Sigmoid colon (tissue), 7 donors: ENCODE measurements around the gene HOXB4. TPM values are rescaled to one million over a fixed set of nuclear protein-coding genes. Genes with fewer than 3 reads are reported as not detected.

Experiments used
- DNase-seq: peaks from one replicate; pipeline ENCODE4 v3.0.0-alpha.2; 2019
- H3K27ac ChIP-seq, 4 donors: fragments of 200-600 bp; sonication (generic); one replicate each; pipeline ENCODE4 v1.5.1; 2016 to 2019; ENCODE audit warnings: mild to moderate bottlenecking in 1 of 4
- H3K27me3 ChIP-seq, 3 donors: fragments of 200-600 bp; sonication (generic); one replicate each; pipeline ENCODE4 v1.5.1; 2019; ENCODE audit warnings: mild to moderate bottlenecking in 1 of 3
- H3K36me3 ChIP-seq, 4 donors: fragments of 200-600 bp; sonication (generic); one replicate each; pipeline ENCODE4 v1.5.1; 2016 to 2019
- H3K4me1 ChIP-seq, 4 donors: fragments of 200-600 bp; sonication (generic); one replicate each; pipeline ENCODE4 v1.5.1; 2017 to 2019
- H3K4me3 ChIP-seq, 4 donors: fragments of 200-600 bp; sonication (generic); one replicate each; pipeline ENCODE4 v1.5.1; 2017 to 2019; ENCODE audit warnings: mild to moderate bottlenecking in 2 of 4, moderate library complexity in 1 of 4
- H3K9me3 ChIP-seq, 4 donors: fragments of 200-600 bp in 3 of 4; sonication (generic) in 3 of 4; one replicate each; pipeline versions ENCODE4 v1.5.1 to v1.6.1; 2013 to 2019
- EP300 ChIP-seq, 4 donors: sonication (generic); formaldehyde crosslinking; IDR thresholded peaks; one replicate each; pipeline ENCODE4 v1.6.1; 2017; ENCODE audit warnings: antibody characterized with exemption in 4 of 4
- POLR2A ChIP-seq, 2 donors: fragments of 450-650 bp; IDR thresholded peaks; one replicate each; pipeline ENCODE4 v1.6.1; 2016; ENCODE audit warnings: antibody characterized with exemption in 2 of 2, mild to moderate bottlenecking in 2 of 2, moderate library complexity in 2 of 2
- POLR2AphosphoS5 ChIP-seq, 4 donors: sonication (generic); formaldehyde crosslinking; IDR thresholded peaks; one replicate each; pipeline ENCODE4 v1.6.1; 2017; ENCODE audit warnings: antibody characterized with exemption in 4 of 4
- WGBS, 2 donors: extraction: QIAGEN DNeasy Blood & Tissue Kit; methylation state at CpG; one replicate each; pipeline ENCODE4 v1.1.7; 2013; 5-methylcytosine and 5-hydroxymethylcytosine counted together
- intact Hi-C: fragments of 100-400 bp; cut with DNase I; formaldehyde crosslinking; loops from one replicate; pipeline ENCODE4 v1.15.1; 2023
- polyA plus RNA-seq, 3 donors: library from polyadenylated mRNA; stranded (reverse); fragments of 200-250 nt; gene quantifications; one replicate each; pipeline ENCODE4 v1.2.3, GENCODE V29; 2013
- total RNA-seq, 4 donors: library from RNA; depleted of rRNA; stranded (reverse); fragments of >200 nt; gene quantifications; one replicate each; pipeline ENCODE4 v1.1.0, GENCODE V29; 2016
- TF ChIP-seq, protein P1 (sequence below), 4 experiments: fragments of 450-650 bp in 3 of 4; fragments of 200-600 bp in 1 of 4; IDR thresholded peaks; one replicate each; pipeline ENCODE4 v1.5.1; 2016 to 2019; ENCODE audit warnings: antibody characterized with exemption in 4 of 4, mild to moderate bottlenecking in 3 of 4, moderate library complexity in 2 of 4
- donor health status: healthy with polysubstance abuse.
- donor health status: Bipolar disorder and iron deficiency.
- donor health status: healthy.

HOXB4 gene
- total and polyA plus RNA-seq, 7 donors: 0.23 to 8.3 (median 4.6) TPM

DNA sequence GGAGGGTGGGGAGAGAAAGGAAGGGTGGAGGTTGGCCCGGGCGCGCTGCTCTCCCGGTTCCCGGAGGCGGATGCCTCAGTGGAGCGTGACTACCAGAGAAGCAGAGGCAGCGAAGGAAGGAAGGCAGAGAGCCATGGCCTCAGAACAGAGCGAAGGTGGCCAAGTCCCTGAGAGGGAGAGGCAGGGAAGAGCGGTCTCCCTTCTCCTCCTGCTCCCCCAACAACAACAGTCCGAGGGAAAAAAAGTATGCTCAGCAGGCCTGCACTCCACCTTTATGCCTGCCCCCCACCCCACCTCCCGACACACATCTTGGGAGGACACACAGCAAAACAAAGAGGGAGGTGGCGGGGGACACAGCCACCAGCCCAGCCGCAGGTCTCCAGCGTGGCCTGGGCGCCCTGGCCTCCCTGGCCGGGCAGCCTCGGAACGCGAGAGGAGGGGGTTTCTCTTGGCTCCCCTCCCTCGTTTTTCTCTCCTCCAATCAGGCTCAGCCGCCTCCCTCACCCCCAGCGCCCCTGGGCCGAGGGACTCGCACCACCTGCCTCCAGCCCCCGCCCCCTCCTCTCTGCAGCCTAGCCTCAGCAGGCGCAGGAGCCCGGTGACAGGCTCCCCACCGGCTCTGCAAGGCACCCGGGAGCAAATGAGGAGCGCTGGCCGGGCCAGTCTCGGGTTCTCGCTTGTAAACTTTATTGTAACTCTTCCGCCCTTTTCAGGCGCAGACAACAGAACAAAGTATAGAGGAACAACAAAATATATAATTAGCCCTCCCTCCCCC lies 33.7 kb upstream of the HOXB4 start:
- WGBS, 2 donors: 2 to 7% methylated on average over 36 of the region's 36 CpGs
- TF ChIP-seq POLR2AphosphoS5 (IDR thresholded peaks at IDR 0.05) (peak in 1 of 4 donors; percentile 6), POLR2A (IDR thresholded peaks at IDR 0.05) (no peak), EP300 (IDR thresholded peaks at IDR 0.05) (no peak)
- TF ChIP-seq, protein P1, sequence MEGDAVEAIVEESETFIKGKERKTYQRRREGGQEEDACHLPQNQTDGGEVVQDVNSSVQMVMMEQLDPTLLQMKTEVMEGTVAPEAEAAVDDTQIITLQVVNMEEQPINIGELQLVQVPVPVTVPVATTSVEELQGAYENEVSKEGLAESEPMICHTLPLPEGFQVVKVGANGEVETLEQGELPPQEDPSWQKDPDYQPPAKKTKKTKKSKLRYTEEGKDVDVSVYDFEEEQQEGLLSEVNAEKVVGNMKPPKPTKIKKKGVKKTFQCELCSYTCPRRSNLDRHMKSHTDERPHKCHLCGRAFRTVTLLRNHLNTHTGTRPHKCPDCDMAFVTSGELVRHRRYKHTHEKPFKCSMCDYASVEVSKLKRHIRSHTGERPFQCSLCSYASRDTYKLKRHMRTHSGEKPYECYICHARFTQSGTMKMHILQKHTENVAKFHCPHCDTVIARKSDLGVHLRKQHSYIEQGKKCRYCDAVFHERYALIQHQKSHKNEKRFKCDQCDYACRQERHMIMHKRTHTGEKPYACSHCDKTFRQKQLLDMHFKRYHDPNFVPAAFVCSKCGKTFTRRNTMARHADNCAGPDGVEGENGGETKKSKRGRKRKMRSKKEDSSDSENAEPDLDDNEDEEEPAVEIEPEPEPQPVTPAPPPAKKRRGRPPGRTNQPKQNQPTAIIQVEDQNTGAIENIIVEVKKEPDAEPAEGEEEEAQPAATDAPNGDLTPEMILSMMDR (IDR thresholded peaks at IDR 0.05): no peak
- Histone ChIP-seq H3K4me1 (peaks cover 0 to 58% (median 43%) of the 10 kb centered on the region in 4 donors), H3K9me3 (no peaks in the 10 kb centered on the region), H3K36me3 (peaks cover 0 to 7% (median 3%) of the 10 kb centered on the region in 4 donors), H3K27ac (peak overlapping the region in 3 of 4 donors; percentile 70 to 81 (median 70)), H3K4me3 (peak overlapping the region; percentile 48 to 61 (median 56)), H3K27me3 (peaks cover 53 to 84% (median 56%) of the 10 kb centered on the region in 3 donors)
- intact Hi-C loops: loop anchor here (10.0 kb wide), 2 partner anchors 383 to 587 kb away; partner anchors contain the start of gene IGF2BP1
- DNase-seq: no peak

- no peak for TF ChIP-seq EP300 (IDR thresholded peaks at IDR 0.05)
- TF ChIP-seq POLR2A (IDR thresholded peaks at IDR 0.05): no peak
- WGBS, 2 donors: 0 to 1% methylated on average over 22 of the region's 22 CpGs
- H3K27ac ChIP-seq: peak overlapping the region; percentile 15 to 81 (median 70)
- DNase-seq: no peak
- H3K27me3 ChIP-seq: peaks cover 46 to 78% (median 49%) of the 10 kb centered on the region in 3 donors
- peaks cover 0 to 13% (median 6%) of the 10 kb centered on the region in 4 donors for H3K36me3 ChIP-seq
- no peaks in the 10 kb centered on the region for H3K9me3 ChIP-seq
- peak overlapping the region; percentile 48 to 61 (median 56) for H3K4me3 ChIP-seq
- intact Hi-C loops: loop anchor here (10.0 kb wide), 2 partner anchors 384 to 586 kb away; partner anchors contain the start of gene IGF2BP1
- peaks cover 0 to 58% (median 43%) of the 10 kb centered on the region in 4 donors for H3K4me1 ChIP-seq
These were observed 33.1 kb upstream of the HOXB4 start for GRCh38 chr17:48611213-48611612.

GRCh38 chr17:48610282-48611211 lies 32.4 kb upstream of the HOXB4 start, which contains the start of gene HOXB7:
Gene HOXB7 (minus strand): TSS chr17:48611017. CDS start chr17:48610918, 99 bp downstream.
- intact Hi-C loops: loop anchor here (10.0 kb wide), 2 partner anchors 384 to 586 kb away; partner anchors contain the start of gene IGF2BP1

DNA sequence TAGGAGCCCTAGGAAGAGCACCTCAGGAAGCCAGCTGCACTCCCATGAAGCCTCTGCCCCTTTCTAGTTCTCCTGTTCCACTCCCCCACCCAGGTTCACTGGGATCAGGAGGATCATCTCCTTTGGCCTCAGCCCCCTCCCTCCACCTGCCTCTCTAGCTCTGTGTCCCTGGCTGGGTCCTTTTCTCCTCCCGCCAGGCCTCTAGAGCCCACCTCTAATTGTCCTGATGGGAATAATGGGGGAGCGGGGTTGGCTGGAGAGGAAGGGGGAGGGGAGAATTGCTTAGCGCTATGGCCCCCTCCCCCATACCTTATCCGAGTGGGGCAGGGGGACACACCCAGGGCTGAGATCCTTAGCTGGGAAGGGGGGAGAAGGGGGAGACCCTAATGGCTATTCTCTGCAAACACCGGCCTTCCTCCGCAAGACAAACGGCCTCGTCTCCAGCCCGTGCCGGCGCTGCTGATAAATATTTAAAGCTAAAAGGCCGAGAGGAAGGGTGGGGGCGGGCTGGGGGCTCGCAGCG lies 31.7 kb upstream of the HOXB4 start:
- Histone ChIP-seq H3K4me3 (peak overlapping the region; percentile 48 to 61 (median 56)), H3K4me1 (peaks cover 0 to 58% (median 43%) of the 10 kb centered on the region in 4 donors), H3K27me3 (peaks cover 34 to 64% (median 36%) of the 10 kb centered on the region in 3 donors), H3K9me3 (no peaks in the 10 kb centered on the region), H3K27ac (peak overlapping the region in 3 of 4 donors; percentile 70 to 81 (median 70)), H3K36me3 (peaks cover 0 to 26% (median 7%) of the 10 kb centered on the region in 4 donors)
- WGBS, 2 donors: 2 to 8% methylated on average over 15 of the region's 15 CpGs
- no peak for TF ChIP-seq EP300 (IDR thresholded peaks at IDR 0.05)
- TF ChIP-seq POLR2A (IDR thresholded peaks at IDR 0.05): no peak
- TF ChIP-seq POLR2AphosphoS5 (IDR thresholded peaks at IDR 0.05): no peak
- TF ChIP-seq, protein P1 (IDR thresholded peaks at IDR 0.05): no peak
- DNase-seq: no peak
- intact Hi-C loops: loop anchor here (10.0 kb wide), 2 partner anchors 385 to 585 kb away; partner anchors contain the start of gene IGF2BP1

More at GRCh38 chr17:48610282-48611211, 32.4 kb upstream of the HOXB4 start, which contains the start of gene HOXB7:
- TF ChIP-seq POLR2AphosphoS5 (IDR thresholded peaks at IDR 0.05) (peak in 3 of 4 donors; percentile 39 to 52 (median 48)), EP300 (IDR thresholded peaks at IDR 0.05) (no peak), POLR2A (IDR thresholded peaks at IDR 0.05) (no peak)
- Histone ChIP-seq H3K36me3 (peaks cover 0 to 20% (median 7%) of the 10 kb centered on the region in 4 donors), H3K4me3 (peak within 1 kb of the TSS; percentile 48 to 61 (median 56)), H3K9me3 (no peaks in the 10 kb centered on the region), H3K27ac (peak within 1 kb of the TSS; percentile 15 to 81 (median 70)), H3K27me3 (peaks cover 40 to 71% (median 42%) of the 10 kb centered on the region in 3 donors), H3K4me1 (peaks cover 0 to 58% (median 43%) of the 10 kb centered on the region in 4 donors)
- 0 to 1% methylated on average over 79 of the region's 79 CpGs for WGBS, 2 donors
- DNase-seq: peak; percentile 88

- H3K36me3 ChIP-seq: peaks cover 0 to 34% (median 7%) of the 10 kb centered on the region in 4 donors
- H3K27me3 ChIP-seq: peaks cover 26 to 56% (median 28%) of the 10 kb centered on the region in 3 donors
- TF ChIP-seq, protein P1 (IDR thresholded peaks at IDR 0.05): no peak
- no peak for TF ChIP-seq EP300 (IDR thresholded peaks at IDR 0.05)
- TF ChIP-seq POLR2AphosphoS5 (IDR thresholded peaks at IDR 0.05): no peak
- no peak for TF ChIP-seq POLR2A (IDR thresholded peaks at IDR 0.05)
- no peak overlapping the region for H3K27ac ChIP-seq
- H3K4me1 ChIP-seq: peaks cover 0 to 53% (median 38%) of the 10 kb centered on the region in 4 donors
- H3K4me3 ChIP-seq: no peak overlapping the region
- no peaks in the 10 kb centered on the region for H3K9me3 ChIP-seq
- intact Hi-C loops: no loop called here
- DNase-seq: no peak
These were observed 30.9 kb upstream of the HOXB4 start for GRCh38 chr17:48609033-48609432.
